ENCODE data around the gene FNDC3B.

Gene FNDC3B

GRCh38 chr3:172046268-172046915 lies 7.0 kb downstream of the FNDC3B start:
- no peak for TF ChIP-seq CTCF (IDR thresholded peaks at IDR 0.05; ENCODE audit: insufficient read depth, missing control alignments)
- DNase-seq (ENCODE audit: insufficient read length, low spot score) (no peak), FAIRE-seq (no peak)

- no peak for TF ChIP-seq CTCF (IDR thresholded peaks at IDR 0.05; ENCODE audit: insufficient read depth, missing control alignments)
- no peak for FAIRE-seq
- DNase-seq (ENCODE audit: insufficient read length, low spot score), result no peak
Measured at GRCh38 chr3:172047567-172048115, 8.3 kb downstream of the FNDC3B start.

- no peak for FAIRE-seq
- DNase-seq (ENCODE audit: insufficient read length, low spot score), result no peak
- TF ChIP-seq CTCF (IDR thresholded peaks at IDR 0.05; ENCODE audit: insufficient read depth, missing control alignments), result no peak
Measured at GRCh38 chr3:172048599-172048998, 9.2 kb downstream of the FNDC3B start.

GRCh38 chr3:172051310-172051956 lies 12.1 kb downstream of the FNDC3B start:
- DNase-seq (ENCODE audit: insufficient read length, low spot score) (no peak), FAIRE-seq (no peak)
- TF ChIP-seq CTCF (IDR thresholded peaks at IDR 0.05; ENCODE audit: insufficient read depth, missing control alignments), result no peak

- no peak for TF ChIP-seq CTCF (IDR thresholded peaks at IDR 0.05; ENCODE audit: insufficient read depth, missing control alignments)
- no peak for FAIRE-seq
- no peak for DNase-seq (ENCODE audit: insufficient read length, low spot score)
Measured at GRCh38 chr3:172051957-172052354, 12.6 kb downstream of the FNDC3B start.

- TF ChIP-seq CTCF (IDR thresholded peaks at IDR 0.05; ENCODE audit: insufficient read depth, missing control alignments), result no peak
- DNase-seq (ENCODE audit: insufficient read length, low spot score) (no peak), FAIRE-seq (no peak)
Measured at GRCh38 chr3:172052405-172052804, 13.0 kb downstream of the FNDC3B start.
